ENCODE results near the gene KCNE4. TPM values are rescaled to one million over a fixed set of nuclear protein-coding genes. Genes with fewer than 3 reads are reported as not detected.

KCNE4 gene
- total RNA-seq, 1 experiment from 2014 or later: 213 TPM

Other genes with a start within 250 kb of the KCNE4 start
- 156 and 165 TPM in 2 replicates for gene ACSL3, start 191.2 kb upstream of the KCNE4 start, total RNA-seq (2014; rRNA removed; shearing (Covaris generic))